Loucy (cell line): ENCODE results near the gene ERVK3-1.

Experiments used
- H2AFZ ChIP-seq: fragments of 200-600 bp; sonication (generic); 2 replicates; pipeline ENCODE4 v1.6.0; 2016; ENCODE audit warnings: antibody characterized with exemption, mild to moderate bottlenecking, low read length, moderate library complexity
- H3F3A ChIP-seq: fragments of 200-600 bp; 2 replicates; pipeline ENCODE4 v1.6.0; 2016; ENCODE audit warnings: antibody characterized with exemption, low read depth, mild to moderate bottlenecking
- H3K27me3 ChIP-seq: fragments of 200-600 bp; sonication (generic); 2 replicates; pipeline ENCODE4 v1.6.1; 2014; ENCODE audit warnings: low read length, mild to moderate bottlenecking; ENCODE audit not compliant: insufficient read depth, poor library complexity, severe bottlenecking
- H3K36me3 ChIP-seq: fragments of 200-600 bp; sonication (generic); 2 replicates; pipeline ENCODE4 v1.6.1; 2016; ENCODE audit warnings: low read length; ENCODE audit not compliant: insufficient read depth
- H3K4me1 ChIP-seq: fragments of 200-600 bp; sonication (generic); 2 replicates; pipeline ENCODE4 v1.5.1; 2014; ENCODE audit warnings: low read length, mild to moderate bottlenecking; ENCODE audit not compliant: insufficient read depth, poor library complexity, severe bottlenecking
- H3K4me2 ChIP-seq: fragments of 200-600 bp; sonication (generic); 2 replicates; pipeline ENCODE4 v1.6.0; 2014; ENCODE audit warnings: antibody characterized with exemption, low read length, low read depth, mild to moderate bottlenecking; ENCODE audit not compliant: poor library complexity, severe bottlenecking
- H3K4me3 ChIP-seq: fragments of 200-600 bp; sonication (generic); 2 replicates; pipeline ENCODE4 v1.5.1; 2014; ENCODE audit warnings: low read length, mild to moderate bottlenecking, mixed read lengths; ENCODE audit not compliant: poor library complexity, severe bottlenecking
- H3K79me2 ChIP-seq: fragments of 200-600 bp; sonication (generic); 2 replicates; pipeline ENCODE4 v1.6.1; 2014; ENCODE audit warnings: low read length; ENCODE audit not compliant: insufficient read depth
- H3K9ac ChIP-seq: fragments of 200-600 bp; sonication (generic); 2 replicates; pipeline ENCODE4 v1.6.0; 2014; ENCODE audit warnings: mild to moderate bottlenecking, low read depth, low read length, moderate library complexity; ENCODE audit not compliant: poor library complexity, severe bottlenecking
- H3K9me2 ChIP-seq: fragments of 200-600 bp; sonication (generic); replicated peaks from 2 replicates; pipeline ENCODE4 v1.6.1; 2016; ENCODE audit warnings: low read depth, low read length, mixed read lengths
- H3K9me3 ChIP-seq: fragments of 200-600 bp; sonication (generic); 2 replicates; pipeline ENCODE4 v1.6.1; 2014; ENCODE audit warnings: mild to moderate bottlenecking, antibody characterized with exemption, low read length, low read depth; ENCODE audit not compliant: insufficient read depth
- H4K20me1 ChIP-seq: fragments of 200-600 bp; sonication (generic); 2 replicates; pipeline ENCODE4 v1.6.0; 2014; ENCODE audit warnings: antibody characterized with exemption, low read length, mild to moderate bottlenecking; ENCODE audit not compliant: insufficient read depth, poor library complexity, severe bottlenecking
- EZH2phosphoT487 ChIP-seq: fragments of 200-600 bp; IDR thresholded peaks from 2 replicates; pipeline ENCODE4 v1.6.1; 2018; ENCODE audit warnings: antibody characterized with exemption, mild to moderate bottlenecking, moderate library complexity, borderline replicate concordance
- TF ChIP-seq, protein P1 (sequence below): fragments of 200-600 bp; sonication (generic); conservative IDR thresholded peaks from 2 replicates; pipeline ENCODE4 v1.5.1; 2014; ENCODE audit warnings: mild to moderate bottlenecking, antibody characterized with exemption, low read length

ERVK3-1 gene

DNA sequence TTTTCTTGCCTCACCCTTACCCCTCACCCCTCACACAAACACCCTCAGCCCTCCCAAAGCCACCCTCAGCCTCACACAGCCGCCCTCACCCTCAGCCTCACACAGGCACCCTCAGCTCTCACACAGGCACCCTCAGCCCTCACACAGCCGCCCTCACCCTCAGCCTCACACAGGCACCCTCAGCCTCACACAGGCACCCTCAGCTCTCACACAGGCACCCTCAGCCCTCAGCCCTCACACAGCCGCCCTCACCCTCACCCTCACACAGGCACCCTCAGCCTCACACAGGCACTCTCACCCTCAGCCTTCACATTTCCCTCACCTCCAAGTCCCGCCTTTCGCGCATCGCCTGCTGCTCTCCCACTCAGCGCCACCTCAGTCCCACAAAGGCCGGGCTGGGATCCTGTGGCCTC lies 21.3 kb downstream of the ERVK3-1 start:
- peak overlapping the region; percentile 82 for H3K9ac ChIP-seq
- peaks cover 29% of the 10 kb centered on the region for H3K4me1 ChIP-seq
- H3F3A ChIP-seq: no peaks in the 10 kb centered on the region
- no peaks in the 10 kb centered on the region for H3K9me2 ChIP-seq
- H3K4me2 ChIP-seq: peak overlapping the region; percentile 78
- H3K36me3 ChIP-seq: no peaks in the 10 kb centered on the region
- H4K20me1 ChIP-seq: no peaks in the 10 kb centered on the region
- H2AFZ ChIP-seq: peak overlapping the region; percentile 92
- TF ChIP-seq EZH2phosphoT487: no peak
- TF ChIP-seq, protein P1, sequence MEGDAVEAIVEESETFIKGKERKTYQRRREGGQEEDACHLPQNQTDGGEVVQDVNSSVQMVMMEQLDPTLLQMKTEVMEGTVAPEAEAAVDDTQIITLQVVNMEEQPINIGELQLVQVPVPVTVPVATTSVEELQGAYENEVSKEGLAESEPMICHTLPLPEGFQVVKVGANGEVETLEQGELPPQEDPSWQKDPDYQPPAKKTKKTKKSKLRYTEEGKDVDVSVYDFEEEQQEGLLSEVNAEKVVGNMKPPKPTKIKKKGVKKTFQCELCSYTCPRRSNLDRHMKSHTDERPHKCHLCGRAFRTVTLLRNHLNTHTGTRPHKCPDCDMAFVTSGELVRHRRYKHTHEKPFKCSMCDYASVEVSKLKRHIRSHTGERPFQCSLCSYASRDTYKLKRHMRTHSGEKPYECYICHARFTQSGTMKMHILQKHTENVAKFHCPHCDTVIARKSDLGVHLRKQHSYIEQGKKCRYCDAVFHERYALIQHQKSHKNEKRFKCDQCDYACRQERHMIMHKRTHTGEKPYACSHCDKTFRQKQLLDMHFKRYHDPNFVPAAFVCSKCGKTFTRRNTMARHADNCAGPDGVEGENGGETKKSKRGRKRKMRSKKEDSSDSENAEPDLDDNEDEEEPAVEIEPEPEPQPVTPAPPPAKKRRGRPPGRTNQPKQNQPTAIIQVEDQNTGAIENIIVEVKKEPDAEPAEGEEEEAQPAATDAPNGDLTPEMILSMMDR: no peak
- H3K4me3 ChIP-seq: peak overlapping the region; percentile 80
- no peaks in the 10 kb centered on the region for H3K9me3 ChIP-seq
- H3K27me3 ChIP-seq: no peaks in the 10 kb centered on the region
- peaks cover 18% of the 10 kb centered on the region; the same call in 1 of the 2 replicates for H3K79me2 ChIP-seq

DNA sequence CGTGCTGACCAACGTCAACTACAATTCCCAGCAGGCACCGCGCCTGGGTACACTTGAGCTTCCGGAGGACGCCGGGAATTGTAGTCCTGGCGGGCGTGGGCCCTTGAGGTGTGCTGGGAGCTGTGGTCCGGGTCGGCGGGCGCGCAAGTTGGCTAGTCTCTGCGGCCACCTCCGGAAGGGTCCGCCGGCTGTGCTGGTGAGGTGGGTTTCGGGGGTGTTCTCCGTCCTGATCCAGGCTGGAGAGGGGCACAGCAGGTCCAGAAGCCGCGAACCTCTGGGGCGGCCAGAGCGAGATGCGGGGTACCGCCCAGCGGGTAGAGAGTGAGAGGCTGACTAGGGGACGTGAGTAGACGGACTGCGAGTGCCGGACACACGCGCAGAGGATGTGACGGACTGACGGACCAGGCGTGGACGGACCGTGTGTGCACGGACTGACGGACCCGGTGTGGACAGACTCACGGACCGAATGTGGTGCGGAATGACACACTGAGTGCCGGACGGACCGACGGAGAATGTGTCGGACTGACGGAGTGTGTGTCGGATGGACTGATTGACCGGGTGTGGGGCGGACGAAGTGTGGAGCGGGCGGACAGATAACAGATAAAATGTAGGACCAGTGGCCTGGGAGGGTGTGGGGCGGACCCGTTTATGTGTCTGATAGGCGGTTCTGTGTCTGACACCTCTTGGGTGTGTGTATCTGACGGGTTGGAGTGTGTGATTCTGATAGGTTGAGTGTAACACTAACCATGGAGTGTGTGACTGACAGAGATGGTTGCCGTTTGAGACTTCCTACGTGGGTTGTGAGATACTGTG lies 21.9 kb downstream of the ERVK3-1 start, which contains the start of gene ZSCAN22:
Gene ZSCAN22 (plus strand): TSS at position 81 of the 813 bp plus-strand sequence. CDS start 7,809 bp downstream, outside the sequence.
- H2AFZ ChIP-seq: peak within 1 kb of the TSS; percentile 92

DNA sequence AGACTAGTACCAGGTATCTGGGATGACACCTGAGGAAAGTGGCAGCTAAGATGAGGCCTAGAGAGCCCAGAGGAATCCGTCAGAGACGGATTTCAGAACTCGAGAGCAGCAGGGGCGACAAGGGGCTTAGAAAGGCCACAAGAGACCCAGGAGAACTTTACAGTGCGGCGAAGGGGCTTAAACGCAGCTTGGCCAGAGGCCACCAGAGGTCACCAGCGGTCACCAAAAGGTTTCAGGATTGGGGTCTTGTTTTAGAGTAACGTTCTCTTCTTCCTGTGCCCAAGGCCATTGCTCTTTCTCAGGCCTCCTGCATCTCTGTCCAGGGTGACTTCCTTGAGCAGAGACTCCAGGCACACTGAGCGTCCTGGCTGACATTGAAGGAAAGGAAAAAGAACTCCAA lies 23.8 kb downstream of the ERVK3-1 start:
- Histone ChIP-seq H3K4me1 (peaks cover 38% of the 10 kb centered on the region), H3K4me2 (peak overlapping the region; percentile 78), H3K9me2 (no peaks in the 10 kb centered on the region), H3F3A (no peaks in the 10 kb centered on the region), H3K79me2 (peaks cover 18% of the 10 kb centered on the region; the same call in 1 of the 2 replicates), H3K9ac (peak overlapping the region; percentile 35), H3K4me3 (peak overlapping the region; percentile 28), H2AFZ (peak overlapping the region; percentile 47; the same call in 1 of the 2 replicates), H3K36me3 (no peaks in the 10 kb centered on the region), H3K27me3 (no peaks in the 10 kb centered on the region), H3K9me3 (no peaks in the 10 kb centered on the region), H4K20me1 (no peaks in the 10 kb centered on the region)
- TF ChIP-seq EZH2phosphoT487: no peak
- TF ChIP-seq, protein P1: peak; percentile 76

More for the DNA sequence above, 21.9 kb downstream of the ERVK3-1 start, which contains the start of gene ZSCAN22:
- Histone ChIP-seq H3K36me3 (no peaks in the 10 kb centered on the region), H3K9me2 (no peaks in the 10 kb centered on the region), H3K4me1 (peaks cover 29% of the 10 kb centered on the region), H3K79me2 (peaks cover 18% of the 10 kb centered on the region; the same call in 1 of the 2 replicates), H3K27me3 (no peaks in the 10 kb centered on the region), H3K9ac (peak within 1 kb of the TSS; percentile 82), H3K4me3 (peak within 1 kb of the TSS; percentile 80), H3F3A (no peaks in the 10 kb centered on the region), H4K20me1 (no peaks in the 10 kb centered on the region), H3K4me2 (peak within 1 kb of the TSS; percentile 78), H3K9me3 (no peaks in the 10 kb centered on the region)
- TF ChIP-seq EZH2phosphoT487: no peak
- TF ChIP-seq, protein P1: no peak
